Stimulated activated CD8-positive, alpha-beta memory T cell treated with anti-CD3 and anti-CD28 coated beads, Interleukin-15, amount 100 ng/mL, for 24 hours (primary cell): ENCODE results near the gene SSX2IP.

Experiments
- DNase-seq: peaks from one replicate; pipeline ENCODE4 v3.0.0-alpha.2; 2020; ENCODE audit warnings: low read depth

The SSX2IP gene

GRCh38 chr1:84708031-84708430, 17.8 kb upstream of the SSX2IP start:
- no peak for DNase-seq

DNA sequence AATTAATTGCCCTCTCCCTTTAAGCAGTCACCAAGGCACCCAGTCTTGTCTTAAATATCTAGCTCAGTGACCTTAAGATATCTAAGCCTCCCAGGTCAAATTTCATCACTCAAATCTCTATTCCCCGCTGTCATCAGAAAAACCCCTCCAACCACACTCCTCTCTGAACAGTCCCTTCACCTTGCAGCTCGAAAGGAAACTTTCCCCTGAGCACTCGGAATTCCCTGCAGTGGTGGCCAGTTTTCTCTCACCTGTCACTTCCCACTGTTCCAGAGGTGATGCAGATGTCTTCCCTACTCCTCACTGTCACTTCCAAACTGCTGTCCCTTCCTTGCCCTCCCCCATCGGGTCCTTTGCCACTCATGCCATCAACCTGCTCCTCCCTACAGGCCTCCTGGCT, 15.3 kb upstream of the SSX2IP start:
- DNase-seq: no peak

DNA sequence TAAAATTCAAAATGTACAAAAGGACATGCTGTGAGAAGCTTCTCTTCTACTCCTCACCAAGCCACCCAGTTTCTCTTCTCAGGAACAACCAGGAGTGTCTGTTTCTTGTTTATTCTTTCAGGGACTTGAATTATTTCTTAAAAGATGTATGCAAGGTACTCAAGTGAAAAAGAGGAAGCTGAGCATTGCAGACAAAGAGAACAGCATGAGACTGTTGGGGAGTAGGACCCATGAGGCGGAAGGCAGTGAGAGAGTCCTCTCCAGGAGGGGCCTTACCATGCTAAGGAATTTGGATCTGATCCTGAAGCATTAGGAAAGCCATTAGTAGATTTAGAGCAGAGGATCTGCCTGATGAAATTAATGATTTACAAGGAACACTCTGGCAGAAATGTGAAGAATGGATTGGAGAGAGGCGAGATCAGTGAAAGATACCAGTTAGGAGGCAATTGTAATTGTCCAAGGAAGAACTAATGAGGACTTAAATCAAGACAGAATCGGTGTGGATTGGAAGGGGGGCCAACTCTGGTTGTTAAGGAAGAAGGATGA, 14.7 kb upstream of the SSX2IP start:
- no peak for DNase-seq

- DNase-seq: no peak
These were observed 13.2 kb upstream of the SSX2IP start for GRCh38 chr1:84703431-84703830.

- DNase-seq: no peak
These were observed 11.9 kb upstream of the SSX2IP start for GRCh38 chr1:84702143-84702542.

DNA sequence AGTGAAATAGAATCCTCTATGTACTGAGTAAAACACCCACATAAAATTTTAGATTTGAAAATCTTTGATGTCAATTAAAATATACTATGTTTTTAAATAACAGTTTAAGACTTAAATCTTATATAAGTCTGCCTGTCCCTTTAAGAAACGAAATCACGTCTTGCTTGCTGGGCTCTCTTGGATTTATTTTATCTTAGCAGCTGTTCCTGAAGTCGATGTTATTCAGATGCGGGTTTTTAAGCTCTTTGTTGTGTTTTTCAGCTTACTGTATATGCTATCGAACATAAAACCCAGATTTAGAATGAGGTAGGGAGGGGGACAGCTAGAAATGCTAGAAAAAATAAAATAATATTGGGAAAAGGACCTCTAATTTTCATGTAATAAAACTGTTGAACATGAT, 11.1 kb upstream of the SSX2IP start:
- no peak for DNase-seq

DNA sequence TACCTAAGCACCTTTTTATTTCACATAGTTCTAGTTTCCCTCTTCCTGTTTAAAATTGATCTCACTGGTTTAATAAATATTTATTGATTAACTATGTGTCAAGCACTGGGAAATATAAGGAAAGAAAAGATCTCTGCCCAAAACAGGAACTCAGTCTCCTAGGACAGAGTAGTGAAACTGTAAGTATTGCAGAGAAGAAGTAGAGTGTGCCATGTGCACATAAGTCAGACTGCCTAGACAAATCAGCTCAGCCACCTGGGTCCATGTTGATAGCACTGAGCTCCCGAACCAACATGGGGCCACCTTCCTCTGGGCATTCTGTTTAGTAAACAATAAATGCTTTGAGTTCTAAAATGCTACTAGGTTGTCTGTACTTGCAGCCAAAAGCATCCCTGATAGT, 9.8 kb upstream of the SSX2IP start:
- no peak for DNase-seq

GRCh38 chr1:84698151-84699110, 8.2 kb upstream of the SSX2IP start:
- DNase-seq: no peak

GRCh38 chr1:84693785-84694184, 3.5 kb upstream of the SSX2IP start:
- no peak for DNase-seq

- no peak for DNase-seq
These were observed 2.7 kb upstream of the SSX2IP start for GRCh38 chr1:84693005-84693404.

GRCh38 chr1:84692391-84692790, 2.1 kb upstream of the SSX2IP start:
- DNase-seq: no peak

DNA sequence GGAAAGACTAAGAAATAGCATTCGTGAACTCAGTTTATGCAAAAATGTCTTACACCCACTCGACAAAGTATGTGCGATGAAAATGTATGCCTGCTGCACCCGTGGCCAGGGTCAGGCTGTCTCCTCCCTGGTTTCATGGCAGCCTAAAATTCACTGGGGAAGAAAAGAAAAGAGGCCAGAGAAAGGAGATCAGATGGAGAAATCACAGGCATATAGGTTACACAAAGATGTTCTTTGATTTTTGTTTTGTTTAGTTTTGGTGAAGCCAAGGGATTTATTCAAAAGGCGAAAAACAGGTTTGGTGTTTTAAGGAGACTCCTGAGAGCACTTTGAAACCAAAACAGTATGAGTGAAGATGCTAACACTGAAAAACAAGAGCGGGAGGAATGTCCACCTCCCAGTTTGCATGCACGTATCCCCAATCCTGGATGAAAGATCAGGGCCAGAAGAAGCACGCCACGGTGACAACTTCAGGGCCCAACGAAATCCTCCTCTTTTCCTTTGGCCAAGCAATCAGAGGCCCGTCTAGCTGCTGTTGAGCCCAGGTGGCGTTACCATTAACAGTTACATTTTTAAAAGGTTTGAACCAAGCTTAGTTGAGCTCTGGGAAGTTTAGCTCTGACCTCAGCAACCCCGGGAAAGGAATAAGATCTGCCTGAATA, 992 bp upstream of the SSX2IP start:
- DNase-seq: no peak

GRCh38 chr1:84689514-84690396, 506 bp downstream of the SSX2IP start:
- DNase-seq: no peak

DNA sequence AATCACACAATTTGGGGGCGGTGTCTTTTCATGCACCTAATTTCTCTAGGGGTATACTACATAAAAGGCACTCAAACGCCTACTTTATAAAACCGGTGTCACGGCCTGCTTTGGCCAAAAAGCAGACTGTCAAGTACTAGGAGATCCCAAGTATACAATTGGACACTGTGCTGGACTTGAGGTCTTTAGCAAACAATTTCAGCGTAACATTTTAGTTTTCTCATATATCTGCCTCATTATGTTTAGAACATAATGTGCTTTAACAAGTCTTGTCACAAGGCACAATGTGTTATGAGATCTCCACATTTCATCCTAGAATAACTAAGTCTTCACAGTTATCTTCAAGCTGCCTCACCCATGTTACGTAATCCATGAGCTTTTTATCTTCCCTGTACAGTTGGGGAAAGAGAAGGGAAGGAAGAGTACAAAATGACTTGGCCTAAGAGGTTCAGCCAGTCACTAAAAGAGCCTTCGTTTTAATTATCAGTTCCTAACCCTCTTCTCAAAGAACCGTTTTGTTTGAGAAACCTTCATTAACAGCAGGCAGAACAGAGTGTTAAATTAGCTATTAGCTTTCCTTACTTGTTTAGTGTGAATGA, 1.7 kb downstream of the SSX2IP start:
- no peak for DNase-seq

DNA sequence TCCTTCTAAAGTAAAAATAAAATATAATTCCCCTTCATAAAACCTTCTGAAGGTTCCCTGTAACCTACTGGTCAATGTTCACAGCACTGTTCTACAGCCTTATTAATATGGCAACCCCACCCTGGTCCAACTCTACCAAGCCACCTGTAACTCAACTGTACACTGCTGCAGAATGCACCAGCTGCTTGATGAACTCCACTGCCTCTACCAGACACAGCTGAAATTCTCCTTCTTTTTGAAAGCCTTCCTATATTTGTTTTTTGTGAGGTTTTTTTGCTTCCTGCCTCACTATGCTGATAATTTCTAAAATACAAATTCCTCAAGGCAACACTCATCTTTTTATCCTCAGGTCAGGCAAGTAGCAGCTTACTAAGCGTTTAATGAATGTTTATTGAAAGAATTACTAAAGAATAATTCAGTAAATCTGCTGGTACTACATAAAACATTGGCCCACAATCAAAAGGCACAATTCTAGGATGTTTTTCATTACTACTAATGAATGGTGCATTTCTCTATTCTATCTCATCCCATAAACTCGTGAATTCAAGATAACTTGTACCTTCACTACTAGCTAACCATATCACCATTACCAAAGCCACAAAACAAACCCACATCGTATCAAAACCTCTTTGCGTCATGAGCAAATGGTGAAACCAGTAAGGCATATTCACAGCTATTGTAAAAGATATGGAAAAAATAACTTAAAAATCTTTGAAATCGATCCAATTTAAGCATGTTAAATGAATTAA, 2.4 kb downstream of the SSX2IP start:
- DNase-seq: no peak

- no peak for DNase-seq
These were observed 4.0 kb downstream of the SSX2IP start for GRCh38 chr1:84686223-84686622.

- no peak for DNase-seq
These were observed 6.8 kb downstream of the SSX2IP start for GRCh38 chr1:84683508-84683907.

DNA sequence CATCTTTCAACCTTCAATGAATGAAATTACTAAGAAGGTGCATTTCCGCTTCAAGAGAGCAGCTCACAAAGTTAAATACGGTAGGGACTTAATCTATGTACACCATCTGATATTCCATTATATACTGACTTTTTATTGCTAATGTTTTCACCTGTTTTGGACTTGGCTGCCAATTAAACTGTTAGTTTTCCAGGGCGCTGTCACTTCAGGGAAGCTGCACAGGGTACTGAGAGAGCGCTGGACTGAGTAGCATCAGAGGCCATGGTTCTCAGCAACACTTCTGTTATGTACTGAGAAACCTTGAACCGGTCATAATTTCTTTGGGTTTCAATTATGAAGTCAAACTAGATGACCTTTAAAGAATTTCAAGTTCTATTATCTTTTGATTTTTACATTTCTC, 8.2 kb downstream of the SSX2IP start:
- no peak for DNase-seq

DNA sequence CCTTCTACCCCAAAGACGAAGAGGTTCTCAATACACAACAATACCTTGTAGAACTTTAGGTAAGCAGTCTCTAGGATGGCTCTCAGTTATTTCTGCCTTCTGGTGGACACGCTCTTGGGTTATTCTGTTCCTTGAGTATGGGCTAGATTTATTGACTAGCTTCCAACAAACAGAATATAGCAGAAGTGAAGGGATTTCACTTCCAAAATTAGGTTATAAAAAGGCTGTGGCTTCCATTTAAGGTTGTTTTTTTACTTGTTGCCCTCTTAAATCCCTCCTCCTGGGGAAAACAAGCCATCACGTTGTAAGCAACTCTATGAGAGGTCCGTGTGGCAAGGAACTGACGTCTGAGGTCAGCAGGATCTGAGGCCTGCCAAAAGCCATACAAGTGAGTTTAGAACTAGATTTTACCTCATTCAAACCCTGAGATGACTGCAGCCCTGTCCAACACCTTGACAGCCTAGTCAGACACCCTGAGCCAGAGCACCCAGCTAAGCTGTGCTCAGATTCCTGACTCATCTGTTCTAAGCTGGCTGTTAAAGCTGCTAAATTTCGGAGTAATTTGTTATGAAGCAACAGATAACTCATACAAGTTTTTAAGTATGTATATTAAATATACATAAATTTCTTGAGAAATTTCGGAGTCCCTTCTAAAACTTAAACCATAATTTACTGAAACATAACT, 12.7 kb downstream of the SSX2IP start:
- DNase-seq: no peak

- DNase-seq: no peak
These were observed 14.6 kb downstream of the SSX2IP start for GRCh38 chr1:84675631-84676030.
